ENCODE measurements around the gene FAM114A1. TPM values are rescaled to one million over a fixed set of nuclear protein-coding genes. Genes with fewer than 3 reads are reported as not detected.

Gene FAM114A1
- polyA plus RNA-seq, 1 donor from 2014 or later: not detected

- no peak for TF ChIP-seq REST (IDR thresholded peaks at IDR 0.05; ENCODE audit: borderline replicate concordance)
- no peak for TF ChIP-seq CTCF (IDR thresholded peaks at IDR 0.05; ENCODE audit: poor library complexity, severe bottlenecking)
- Histone ChIP-seq H3K4me2 (ENCODE audit: low read length) (no peak overlapping the region), H3K9me3 (ENCODE audit: low read length) (no peaks in the 10 kb centered on the region), H2AFZ (ENCODE audit: low read depth, low read length) (no peak overlapping the region), H4K20me1 (ENCODE audit: insufficient read depth) (no peaks in the 10 kb centered on the region), H3K9me2 (ENCODE audit: insufficient read depth, low read length) (no peaks in the 10 kb centered on the region), H3K79me2 (replicated peaks; ENCODE audit: insufficient read depth, low read length) (no peaks in the 10 kb centered on the region), H3K9ac (ENCODE audit: low read length) (no peak overlapping the region), H3F3A (ENCODE audit: insufficient read depth, low read length, poor library complexity, severe bottlenecking) (no peaks in the 10 kb centered on the region), H3K4me3 (ENCODE audit: low read length) (no peak overlapping the region), H3K27me3 (ENCODE audit: insufficient read depth, low read depth, low read length) (no peaks in the 10 kb centered on the region), H3K36me3 (ENCODE audit: insufficient read depth, low read length) (no peaks in the 10 kb centered on the region), H3K27ac (ENCODE audit: low read length) (no peak overlapping the region)
Measured at GRCh38 chr4:38930707-38931106, 63.1 kb downstream of the FAM114A1 start.

GRCh38 chr4:38931125-38931524 lies 63.5 kb downstream of the FAM114A1 start:
- Histone ChIP-seq H3F3A (ENCODE audit: insufficient read depth, low read length, poor library complexity, severe bottlenecking) (no peaks in the 10 kb centered on the region), H3K27ac (ENCODE audit: low read length) (no peak overlapping the region), H3K9ac (ENCODE audit: low read length) (no peak overlapping the region), H3K9me3 (ENCODE audit: low read length) (no peaks in the 10 kb centered on the region), H2AFZ (ENCODE audit: low read depth, low read length) (no peak overlapping the region), H3K27me3 (ENCODE audit: insufficient read depth, low read depth, low read length) (no peaks in the 10 kb centered on the region), H3K9me2 (ENCODE audit: insufficient read depth, low read length) (no peaks in the 10 kb centered on the region), H3K4me3 (ENCODE audit: low read length) (no peak overlapping the region), H3K36me3 (ENCODE audit: insufficient read depth, low read length) (no peaks in the 10 kb centered on the region), H3K79me2 (replicated peaks; ENCODE audit: insufficient read depth, low read length) (no peaks in the 10 kb centered on the region), H3K4me2 (ENCODE audit: low read length) (no peak overlapping the region), H4K20me1 (ENCODE audit: insufficient read depth) (no peaks in the 10 kb centered on the region)
- TF ChIP-seq CTCF (IDR thresholded peaks at IDR 0.05; ENCODE audit: poor library complexity, severe bottlenecking) (no peak), POLR2AphosphoS5 (IDR thresholded peaks at IDR 0.05) (no peak)

GRCh38 chr4:38935391-38936073 lies 67.9 kb downstream of the FAM114A1 start:
- Histone ChIP-seq H3K9ac (ENCODE audit: low read length) (no peak overlapping the region), H4K20me1 (ENCODE audit: insufficient read depth) (no peaks in the 10 kb centered on the region), H3K79me2 (replicated peaks; ENCODE audit: insufficient read depth, low read length) (no peaks in the 10 kb centered on the region), H3K27ac (ENCODE audit: low read length) (no peak overlapping the region), H3K9me3 (ENCODE audit: low read length) (no peaks in the 10 kb centered on the region), H3K27me3 (ENCODE audit: insufficient read depth, low read depth, low read length) (no peaks in the 10 kb centered on the region), H3K9me2 (ENCODE audit: insufficient read depth, low read length) (no peaks in the 10 kb centered on the region), H2AFZ (ENCODE audit: low read depth, low read length) (no peak overlapping the region), H3K4me3 (ENCODE audit: low read length) (no peak overlapping the region), H3F3A (ENCODE audit: insufficient read depth, low read length, poor library complexity, severe bottlenecking) (no peaks in the 10 kb centered on the region), H3K4me2 (ENCODE audit: low read length) (no peak overlapping the region), H3K36me3 (ENCODE audit: insufficient read depth, low read length) (no peaks in the 10 kb centered on the region)
- TF ChIP-seq TAF1 (IDR thresholded peaks at IDR 0.05; ENCODE audit: low read depth): no peak
- no peak for TF ChIP-seq CTCF (IDR thresholded peaks at IDR 0.05; ENCODE audit: poor library complexity, severe bottlenecking)
- no peak for TF ChIP-seq RAD21 (conservative IDR thresholded peaks at IDR 0.05)
- no peak for TF ChIP-seq MXI1 (conservative IDR thresholded peaks at IDR 0.05; ENCODE audit: poor library complexity, severe bottlenecking)
- TF ChIP-seq REST (IDR thresholded peaks at IDR 0.05; ENCODE audit: borderline replicate concordance): no peak
- TF ChIP-seq EP300 (conservative IDR thresholded peaks at IDR 0.05; ENCODE audit: poor library complexity, severe bottlenecking): no peak
